Pancreas (tissue), 10 donors: ENCODE measurements around the gene THAP3. TPM values are rescaled to one million over a fixed set of nuclear protein-coding genes. Genes with fewer than 3 reads are reported as not detected.
A peak's percentile ranks its signal among the peaks of the same experiment; 100 is the strongest.
"Not testable (repeated sequence)": the region's sequence is repeated elsewhere in the genome, so short reads cannot be mapped to it uniquely, and the experiment has no call there.

Source experiments
- ATAC-seq, 4 donors: fragments of 200-7000 bp; cut with Tn5 transposase; one replicate each; pipeline versions ENCODE4 v1.8.0 to v1.9.1; 2020; ENCODE audit warnings: mild to moderate bottlenecking in 4 of 4, moderate library complexity in 4 of 4
- DNase-seq, 6 donors: peaks; one replicate each; pipeline ENCODE4 v3.0.0-alpha.2; 2020
- FAIRE-seq: peaks from 2 replicates; lab custom pipeline; 2012; peaks lifted over from hg19 to GRCh38; lab: Jason Lieb, UNC
- H3K27ac ChIP-seq, 4 donors: fragments of 200-600 bp; sonication (generic); 1 replicate in 3 of 4; 2 replicates in 1 of 4; pipeline versions ENCODE4 v1.5.0 to v1.8.0; 2020
- H3K27me3 ChIP-seq, 4 donors: fragments of 200-600 bp; one replicate each; pipeline ENCODE4 v1.8.0; 2021
- H3K36me3 ChIP-seq, 3 donors: fragments of 200-600 bp; sonication (generic) in 1 of 3; one replicate each; pipeline versions ENCODE4 v1.5.0 to v1.8.0; 2020 to 2021
- H3K4me1 ChIP-seq, 3 donors: fragments of 200-600 bp; one replicate each; pipeline ENCODE4 v1.8.0; 2021
- H3K4me3 ChIP-seq, 4 donors: fragments of 200-600 bp; sonication (generic) in 2 of 4; one replicate each; pipeline versions ENCODE4 v1.5.0 to v1.8.0; 2020 to 2021
- H3K9me3 ChIP-seq, 4 donors: fragments of 200-600 bp; one replicate each; pipeline ENCODE4 v1.8.0; 2021
- CTCF ChIP-seq, 4 donors: fragments of 200-600 bp; sonication (generic) in 3 of 4; IDR thresholded peaks; one replicate each; pipeline versions ENCODE4 v1.5.0 to v1.8.0; 2021; ENCODE audit warnings: antibody characterized with exemption in 4 of 4
- WGBS, 2 donors: extraction: QIAGEN DNeasy Blood & Tissue Kit; methylation state at CpG; one replicate each; pipeline ENCODE4 v1.1.7; 2013; 5-methylcytosine and 5-hydroxymethylcytosine counted together
- intact Hi-C, 3 donors: fragments of 100-400 bp; cut with DNase I; formaldehyde crosslinking; loops; one replicate each; pipeline versions ENCODE4 v1.11.1 to v1.14.2; 2022
- polyA plus RNA-seq, 2 donors: library from polyadenylated mRNA; stranded (reverse); fragments of 200-250 nt; gene quantifications; one replicate each; pipeline ENCODE4 v1.2.3, GENCODE V29; 2013
- total RNA-seq, 6 donors: library from RNA; stranded (reverse); fragmentation: NEBNext Ultra II Directional in 4 of 6; extraction: Animal tissue kit (Norgen Biotek cat#: 25700) in 4 of 6; gene quantifications; one replicate each; pipeline versions ENCODE4 v1.2.1 to v1.2.4, GENCODE V29; 2021 to 2023
- donor health status: healthy with polysubstance abuse.
- donor health status: DM: no; HTN: no; CAD: no; lungs with moderate emphysema.
- donor health status: DM: no; HTN: no; CAD: no.
- donor health status: control.
- donor health status: control.
- donor health status: Bipolar disorder and iron deficiency.
- donor health status: DM: yes; HTN: yes; CAD: no.
- donor health status: DM: no; HTN: no; CAD: no.
- donor health status: DM: no; HTN: no; CAD: no.
- donor health status: DM: yes; HTN: yes; CAD: no.

Gene THAP3
- total and polyA plus RNA-seq, 8 donors: 6.9 to 28.0 (median 9.2) TPM

GRCh38 chr1:6597777-6598131 is 26.9 kb upstream of the THAP3 start:
- Histone ChIP-seq H3K36me3 (peaks cover 6 to 57% (median 39%) of the 10 kb centered on the region in 3 donors), H3K4me3 (no peak overlapping the region), H3K4me1 (peaks cover 0 to 33% (median 8%) of the 10 kb centered on the region in 3 donors), H3K27me3 (no peaks in the 10 kb centered on the region), H3K27ac (no peak overlapping the region), H3K9me3 (no peaks in the 10 kb centered on the region)
- WGBS, 2 donors: 77 to 79% methylated on average over 6 of the region's 6 CpGs
- intact Hi-C loops: loop anchor here in 1 of 3 donors (10.0 kb wide), 1 partner anchor 63 kb away; no protein-coding TSS in a partner anchor
- FAIRE-seq: no peak
- TF ChIP-seq CTCF (IDR thresholded peaks at IDR 0.05): no peak
- no peak for DNase-seq
- no peak for ATAC-seq

GRCh38 chr1:6599141-6599975 is 25.3 kb upstream of the THAP3 start:
- 50 to 62% methylated on average over 31 of the region's 31 CpGs for WGBS, 2 donors
- Histone ChIP-seq H3K9me3 (no peaks in the 10 kb centered on the region), H3K4me3 (peak overlapping the region in 3 of 4 donors; percentile 63 to 95 (median 83)), H3K36me3 (peaks cover 0 to 42% (median 26%) of the 10 kb centered on the region in 3 donors), H3K4me1 (peaks cover 8 to 40% (median 8%) of the 10 kb centered on the region in 3 donors), H3K27me3 (no peaks in the 10 kb centered on the region), H3K27ac (peak overlapping the region in 1 of 4 donors; percentile 94)
- ATAC-seq: no peak
- FAIRE-seq: no peak
- intact Hi-C loops: loop anchor here in 1 of 3 donors (10.0 kb wide), 1 partner anchor 65 kb away; no protein-coding TSS in a partner anchor
- no peak for TF ChIP-seq CTCF (IDR thresholded peaks at IDR 0.05)
- peak in 2 of 6 donors; percentile 37 to 79 for DNase-seq

- H3K27me3 ChIP-seq, ATAC-seq, FAIRE-seq, H3K9me3 ChIP-seq, DNase-seq: not testable (repeated sequence)
- peaks cover 0 to 37% (median 19%) of the 10 kb centered on the region in 3 donors for H3K36me3 ChIP-seq
- WGBS, 2 donors: 37 to 41% methylated on average over 8 of the region's 8 CpGs
- intact Hi-C loops: loop anchor here in 1 of 3 donors (10.0 kb wide), 1 partner anchor 65 kb away; no protein-coding TSS in a partner anchor
- peak overlapping the region in 2 of 4 donors; percentile 94 to 98 for H3K27ac ChIP-seq
- peak overlapping the region; percentile 63 to 95 (median 88) for H3K4me3 ChIP-seq
- peaks cover 8 to 45% (median 8%) of the 10 kb centered on the region in 3 donors for H3K4me1 ChIP-seq
These were observed 24.7 kb upstream of the THAP3 start for GRCh38 chr1:6599991-6600390.

GRCh38 chr1:6600410-6601048 is 24.1 kb upstream of the THAP3 start:
- no peak for TF ChIP-seq CTCF (IDR thresholded peaks at IDR 0.05)
- intact Hi-C loops: no loop called here
- H3K4me1 ChIP-seq: peaks cover 8 to 45% (median 8%) of the 10 kb centered on the region in 3 donors
- peaks cover 0 to 32% (median 14%) of the 10 kb centered on the region in 3 donors for H3K36me3 ChIP-seq
- H3K27ac ChIP-seq: peak overlapping the region; percentile 94 to 99 (median 96)
- H3K27me3 ChIP-seq: no peaks in the 10 kb centered on the region
- FAIRE-seq (no peak), DNase-seq (peak in 1 of 6 donors; percentile 81), ATAC-seq (no peak)
- H3K4me3 ChIP-seq: peak overlapping the region; percentile 63 to 95 (median 88)
- H3K9me3 ChIP-seq: no peaks in the 10 kb centered on the region
- 13 to 16% methylated on average over 10 of the region's 10 CpGs for WGBS, 2 donors
